ENCODE measurements around the gene ISLR. TPM values are rescaled to one million over a fixed set of nuclear protein-coding genes. Genes with fewer than 3 reads are reported as not detected.

The ISLR gene
- under 0.01 and 0.30 TPM in 2 replicates for total RNA-seq

DNA sequence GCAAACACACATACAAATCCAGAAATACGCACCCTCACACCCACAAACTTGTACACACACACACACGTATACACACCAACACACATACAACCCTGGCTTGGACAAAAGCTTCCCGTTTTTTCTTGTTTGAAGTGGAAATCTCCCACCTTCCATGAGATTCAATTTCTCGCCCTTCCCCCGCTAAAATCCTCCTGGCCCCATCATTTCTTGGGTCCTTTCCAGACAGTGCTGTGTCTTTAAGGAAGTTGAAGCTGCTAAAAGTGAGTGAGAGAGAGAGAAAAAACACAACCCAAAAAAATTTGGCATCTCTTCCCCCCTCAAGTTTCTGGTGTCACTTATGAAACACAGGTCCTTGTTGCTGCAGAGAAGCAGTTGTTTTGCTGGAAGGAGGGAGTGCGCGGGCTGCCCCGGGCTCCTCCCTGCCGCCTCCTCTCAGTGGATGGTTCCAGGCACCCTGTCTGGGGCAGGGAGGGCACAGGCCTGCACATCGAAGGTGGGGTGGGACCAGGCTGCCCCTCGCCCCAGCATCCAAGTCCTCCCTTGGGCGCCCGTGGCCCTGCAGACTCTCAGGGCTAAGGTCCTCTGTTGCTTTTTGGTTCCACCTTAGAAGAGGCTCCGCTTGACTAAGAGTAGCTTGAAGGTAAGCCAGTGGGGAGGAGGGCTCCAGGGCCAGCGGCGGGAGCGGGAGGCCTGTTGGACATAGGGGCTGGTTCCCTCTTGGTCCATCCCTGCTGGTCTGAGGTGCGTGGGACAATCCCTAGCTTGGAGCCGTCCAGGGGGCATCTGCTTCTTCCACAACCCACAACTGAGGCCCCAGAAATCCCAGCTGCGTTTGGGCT lies at the start of gene ISLR:
Gene ISLR, plus strand, starts transcription at position 331 of the 839 bp plus-strand sequence. CDS start 1,149 bp downstream, outside the sequence.

GRCh38 chr15:74130155-74130848 lies 43.2 kb upstream of the ISLR start, which contains the start of gene ISLR2:
Gene ISLR2 (plus strand): TSS chr15:74130586. CDS start chr15:74132755, 2,169 bp downstream.

DNA sequence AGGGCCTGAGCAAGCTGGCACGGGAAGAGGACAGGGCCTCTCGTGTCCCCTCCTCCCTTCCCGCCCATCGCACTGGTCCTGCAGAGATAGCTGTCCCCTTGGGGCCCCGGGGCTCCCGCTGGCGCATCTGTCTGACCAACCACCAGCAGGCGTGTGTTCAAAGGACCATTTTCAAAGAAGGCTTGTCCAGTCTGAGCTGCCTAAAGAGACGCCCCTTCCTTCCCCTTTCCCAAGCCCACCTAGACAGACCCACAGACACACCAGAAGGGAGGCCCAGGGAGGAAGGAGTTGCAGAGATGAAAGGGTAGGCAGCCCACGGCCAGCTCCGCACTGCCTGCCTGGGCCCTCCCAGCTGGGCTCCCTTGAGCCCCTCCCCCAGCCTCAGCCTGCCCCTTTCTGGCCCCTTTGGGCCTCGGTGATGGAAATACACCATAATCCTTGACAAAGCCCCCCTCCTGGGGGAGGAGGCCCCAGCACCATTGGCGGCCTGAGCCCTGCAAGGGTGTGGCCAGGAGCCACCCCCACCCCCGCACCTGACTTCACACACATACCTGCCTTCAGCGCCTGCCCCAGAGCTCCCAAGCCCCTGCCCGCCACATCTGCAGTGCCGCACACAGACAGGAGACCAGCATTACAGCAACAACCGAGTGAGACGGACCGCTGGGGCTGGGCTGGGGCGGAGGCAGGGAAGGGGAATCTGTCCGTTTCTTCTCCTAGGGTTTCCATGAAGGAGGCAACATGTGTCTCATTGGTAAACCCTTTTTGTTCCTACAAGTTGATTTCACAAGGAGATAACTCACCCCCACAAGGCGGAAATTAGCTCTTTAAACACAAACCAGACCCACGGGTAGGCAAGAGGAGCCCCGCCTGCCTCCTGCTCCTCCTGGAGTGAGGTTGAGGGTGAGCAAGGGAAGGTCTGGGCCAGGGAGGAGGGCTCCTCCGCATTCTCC lies 29.2 kb downstream of the ISLR start, which contains the start of gene STRA6:
Gene STRA6, minus strand, starts transcription at position 336 of the 950 bp plus-strand sequence. CDS start 520 bp downstream, outside the sequence.

Other genes starting within 250 kb of the ISLR start
- gene LOXL1, start 247.2 kb upstream of the ISLR start, total RNA-seq, result 9.1 and 9.7 TPM in 2 replicates
- gene STOML1, start 181.4 kb upstream of the ISLR start, total RNA-seq, result 9.7 and 10.3 TPM in 2 replicates
- 21.1 and 33.4 TPM in 2 replicates for gene PML, start 179.0 kb upstream of the ISLR start, total RNA-seq
- gene GOLGA6A, start 91.2 kb upstream of the ISLR start, total RNA-seq, result not detected in 2 replicates
- not detected in 2 replicates for gene ISLR2, start 43.1 kb upstream of the ISLR start, total RNA-seq
- 0.32 and 1.5 TPM in 2 replicates for gene STRA6, start 29.1 kb downstream of the ISLR start, total RNA-seq
- not detected in 2 replicates for gene CCDC33, start 62.6 kb downstream of the ISLR start, total RNA-seq
- not detected in 2 replicates for gene CYP11A1, start 193.9 kb downstream of the ISLR start, total RNA-seq